ENCODE data around the gene ATP11B.

ATP11B gene

GRCh38 chr3:182792901-182793662 lies at the start of gene ATP11B:
TSS of gene ATP11B (plus strand) at chr3:182793504. CDS start at chr3:182793760, 256 bp downstream.
- H3K4me2 ChIP-seq (ENCODE audit: low read depth, low read length, poor library complexity, severe bottlenecking): peak within 1 kb of the TSS; percentile 95
- H4K20me1 ChIP-seq (ENCODE audit: low read depth, low read length): no peaks in the 10 kb centered on the region
- H3K4me3 ChIP-seq (ENCODE audit: insufficient read depth, low read length, poor library complexity, severe bottlenecking): peak within 1 kb of the TSS; percentile 91
- H3K9ac ChIP-seq (ENCODE audit: low read length): peak within 1 kb of the TSS; percentile 93
- H3K27me3 ChIP-seq (ENCODE audit: low read length): no peaks in the 10 kb centered on the region
- H3K9me3 ChIP-seq (ENCODE audit: insufficient read depth, low read length): no peaks in the 10 kb centered on the region
- H3K27ac ChIP-seq (ENCODE audit: low read depth, low read length): peak within 1 kb of the TSS; percentile 84
- peak within 1 kb of the TSS; percentile 99 for H2AFZ ChIP-seq (ENCODE audit: low read depth, low read length, severe bottlenecking)
- H3F3A ChIP-seq (ENCODE audit: insufficient read depth): peaks cover 12% of the 10 kb centered on the region; the same call in 1 of the 2 replicates
- peaks cover 42% of the 10 kb centered on the region for H3K79me2 ChIP-seq (ENCODE audit: insufficient read depth, low read length)
- no peaks in the 10 kb centered on the region for H3K9me2 ChIP-seq (replicated peaks; ENCODE audit: insufficient read depth, low read length)
- H3K36me3 ChIP-seq (ENCODE audit: low read length): no peaks in the 10 kb centered on the region
- TF ChIP-seq CTCF (IDR thresholded peaks at IDR 0.05; ENCODE audit: insufficient read depth, low read length, poor library complexity, severe bottlenecking): no peak
- no peak for TF ChIP-seq EZH2phosphoT487 (conservative IDR thresholded peaks at IDR 0.05; ENCODE audit: low read length)

- no peaks in the 10 kb centered on the region for H3K36me3 ChIP-seq (ENCODE audit: low read length)
- no peaks in the 10 kb centered on the region for H3K27me3 ChIP-seq (ENCODE audit: low read length)
- no peaks in the 10 kb centered on the region for H4K20me1 ChIP-seq (ENCODE audit: low read depth, low read length)
- H3K4me2 ChIP-seq (ENCODE audit: low read depth, low read length, poor library complexity, severe bottlenecking): no peak overlapping the region
- no peak overlapping the region for H3K9ac ChIP-seq (ENCODE audit: low read length)
- H2AFZ ChIP-seq (ENCODE audit: low read depth, low read length, severe bottlenecking): no peak overlapping the region
- no peak for TF ChIP-seq EZH2phosphoT487 (conservative IDR thresholded peaks at IDR 0.05; ENCODE audit: low read length)
- TF ChIP-seq CTCF (IDR thresholded peaks at IDR 0.05; ENCODE audit: insufficient read depth, low read length, poor library complexity, severe bottlenecking): no peak
- H3K9me2 ChIP-seq (replicated peaks; ENCODE audit: insufficient read depth, low read length): no peaks in the 10 kb centered on the region
- H3K4me3 ChIP-seq (ENCODE audit: insufficient read depth, low read length, poor library complexity, severe bottlenecking): no peak overlapping the region
- H3F3A ChIP-seq (ENCODE audit: insufficient read depth): no peaks in the 10 kb centered on the region
- H3K27ac ChIP-seq (ENCODE audit: low read depth, low read length): no peak overlapping the region
- no peaks in the 10 kb centered on the region for H3K9me3 ChIP-seq (ENCODE audit: insufficient read depth, low read length)
- H3K79me2 ChIP-seq (ENCODE audit: insufficient read depth, low read length): no peaks in the 10 kb centered on the region
Observed at GRCh38 chr3:182746959-182747358, 46.3 kb upstream of the ATP11B start.

- Histone ChIP-seq H3K9ac (ENCODE audit: low read length) (no peak overlapping the region), H3K4me3 (ENCODE audit: insufficient read depth, low read length, poor library complexity, severe bottlenecking) (no peak overlapping the region), H3K4me2 (ENCODE audit: low read depth, low read length, poor library complexity, severe bottlenecking) (no peak overlapping the region), H3K27ac (ENCODE audit: low read depth, low read length) (no peak overlapping the region), H3F3A (ENCODE audit: insufficient read depth) (no peaks in the 10 kb centered on the region), H3K9me3 (ENCODE audit: insufficient read depth, low read length) (no peaks in the 10 kb centered on the region), H4K20me1 (ENCODE audit: low read depth, low read length) (no peaks in the 10 kb centered on the region), H2AFZ (ENCODE audit: low read depth, low read length, severe bottlenecking) (no peak overlapping the region), H3K79me2 (ENCODE audit: insufficient read depth, low read length) (no peaks in the 10 kb centered on the region), H3K27me3 (ENCODE audit: low read length) (no peaks in the 10 kb centered on the region), H3K9me2 (replicated peaks; ENCODE audit: insufficient read depth, low read length) (no peaks in the 10 kb centered on the region), H3K36me3 (ENCODE audit: low read length) (no peaks in the 10 kb centered on the region)
- TF ChIP-seq CTCF (IDR thresholded peaks at IDR 0.05; ENCODE audit: insufficient read depth, low read length, poor library complexity, severe bottlenecking) (no peak), EZH2phosphoT487 (conservative IDR thresholded peaks at IDR 0.05; ENCODE audit: low read length) (no peak)
Observed at GRCh38 chr3:182755308-182755707, 38.0 kb upstream of the ATP11B start.
